Prostate gland (tissue), 2 donors: ENCODE measurements around the gene GALM. TPM values are rescaled to one million over a fixed set of nuclear protein-coding genes. Genes with fewer than 3 reads are reported as not detected.
A peak's percentile ranks its signal among the peaks of the same experiment; 100 is the strongest.

ENCODE experiments used
- DNase-seq: peaks from one replicate; pipeline ENCODE4 v3.0.0-alpha.2; 2019; ENCODE audit warnings: low spot score
- H3K27ac ChIP-seq, 2 donors: fragments of 200-600 bp; sonication (generic); 2 replicates each; pipeline ENCODE4 v1.5.1; 2017 to 2019
- H3K27me3 ChIP-seq: fragments of 200-600 bp; sonication (generic); replicated peaks from 2 replicates; pipeline ENCODE4 v1.5.1; 2019; ENCODE audit not compliant: insufficient read depth
- H3K36me3 ChIP-seq, 2 donors: fragments of 200-600 bp; sonication (generic); 1 replicate in 1 of 2; 2 replicates in 1 of 2; pipeline versions ENCODE4 v1.5.1 to v1.8.1; 2017 to 2019
- H3K4me1 ChIP-seq: fragments of 200-600 bp; sonication (generic); replicated peaks from 2 replicates; pipeline ENCODE4 v1.5.1; 2019
- H3K4me3 ChIP-seq, 2 donors: fragments of 200-600 bp; sonication (generic); 2 replicates each; pipeline ENCODE4 v1.5.1; 2017 to 2019
- H3K9me3 ChIP-seq: fragments of 200-600 bp; sonication (generic); 2 replicates; pipeline ENCODE4 v1.5.1; 2017
- CTCF ChIP-seq, 4 experiments: fragments of 200-600 bp in 2 of 4; fragments of 450-650 bp in 2 of 4; sonication (generic) in 2 of 4; IDR thresholded peaks; 1 replicate in 3 of 4; 2 replicates in 1 of 4; pipeline ENCODE4 v1.5.1; 2016 to 2019; ENCODE audit warnings: antibody characterized with exemption in 4 of 4, mild to moderate bottlenecking in 2 of 4, moderate library complexity in 2 of 4
- POLR2A ChIP-seq: fragments of 450-650 bp; IDR thresholded peaks from one replicate; pipeline ENCODE4 v1.6.1; 2016; ENCODE audit warnings: antibody characterized with exemption, mild to moderate bottlenecking
- POLR2AphosphoS5 ChIP-seq: sonication (generic); formaldehyde crosslinking; IDR thresholded peaks from one replicate; pipeline ENCODE4 v1.6.1; 2017; ENCODE audit warnings: antibody characterized with exemption
- WGBS: methylation state at CpG from one replicate; pipeline ENCODE4 v1.1.5; 2018; 5-methylcytosine and 5-hydroxymethylcytosine counted together
- intact Hi-C: fragments of 100-400 bp; cut with DNase I; formaldehyde crosslinking; loops from one replicate; pipeline ENCODE4 v1.14.2; 2022
- total RNA-seq, 2 donors: library from RNA; depleted of rRNA; stranded (reverse); fragments of >200 nt; gene quantifications; one replicate each; pipeline ENCODE4 v1.1.0, GENCODE V29; 2016

The GALM gene
- total RNA-seq: 10 to 100 TPM in 1 of 2 donors, 1 to 10 TPM in 1; 5.6 to 22.3 TPM

DNA sequence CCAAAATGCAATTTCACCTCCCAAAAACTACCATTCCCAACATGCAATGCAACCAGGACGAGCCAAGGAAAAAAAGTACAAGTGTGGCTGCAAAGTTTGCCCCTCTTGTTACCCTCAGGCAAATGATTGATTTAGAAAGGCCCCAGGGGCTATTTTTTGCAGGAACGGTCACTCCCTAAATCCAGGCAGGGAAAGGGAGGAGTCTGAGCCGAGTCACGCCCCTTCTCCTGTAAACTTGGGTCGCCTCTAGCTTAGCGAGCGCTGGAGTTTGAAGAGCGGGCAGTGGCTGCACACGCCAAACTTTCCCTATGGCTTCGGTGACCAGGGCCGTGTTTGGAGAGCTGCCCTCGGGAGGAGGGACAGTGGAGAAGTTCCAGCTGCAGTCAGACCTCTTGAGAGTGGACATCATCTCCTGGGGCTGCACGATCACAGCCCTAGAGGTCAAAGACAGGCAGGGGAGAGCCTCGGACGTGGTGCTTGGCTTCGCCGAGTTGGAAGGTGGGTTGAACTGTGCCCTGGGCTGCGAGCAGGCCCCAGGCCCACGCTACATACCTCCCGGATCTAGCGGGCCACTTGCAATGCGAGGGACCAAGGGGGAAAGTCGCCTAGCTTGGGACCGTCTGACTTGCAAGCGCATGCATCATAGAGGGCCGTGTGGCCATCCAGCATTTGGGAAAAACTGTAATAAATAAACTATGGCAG lies at the start of gene GALM:
Gene GALM (plus strand): TSS at position 261 of the 702 bp plus-strand sequence. CDS start 48 bp downstream, at position 309.
- Histone ChIP-seq H3K4me3 (peak within 1 kb of the TSS; percentile 30 to 41), H3K9me3 (no peaks in the 10 kb centered on the region), H3K4me1 (no peaks in the 10 kb centered on the region), H3K27ac (peak within 1 kb of the TSS; percentile 49 to 60), H3K36me3 (no peaks in the 10 kb centered on the region), H3K27me3 (no peaks in the 10 kb centered on the region)
- TF ChIP-seq POLR2A (peak; percentile 60), POLR2AphosphoS5 (peak; percentile 92), CTCF (IDR thresholded peaks at IDR 0.05) (no peak)
- intact Hi-C loops: loop anchor here (2.0 to 10.0 kb wide), 2 partner anchors 59 to 63 kb away; partner anchors contain the start of gene HNRNPLL
- peak; percentile 56 for DNase-seq
- WGBS: 10% methylated on average over 26 of the region's 26 CpGs

- intact Hi-C loops: no loop called here
- WGBS: 88% methylated on average over 3 of the region's 3 CpGs
- Histone ChIP-seq H3K27ac (no peak overlapping the region), H3K27me3 (no peaks in the 10 kb centered on the region), H3K36me3 (no peaks in the 10 kb centered on the region), H3K4me1 (no peaks in the 10 kb centered on the region), H3K9me3 (no peaks in the 10 kb centered on the region), H3K4me3 (no peak overlapping the region)
- TF ChIP-seq POLR2AphosphoS5 (no peak), POLR2A (no peak), CTCF (IDR thresholded peaks at IDR 0.05) (no peak)
- DNase-seq: no peak
Measured at GRCh38 chr2:38617301-38617700, 48.6 kb upstream of the GALM start.

DNA sequence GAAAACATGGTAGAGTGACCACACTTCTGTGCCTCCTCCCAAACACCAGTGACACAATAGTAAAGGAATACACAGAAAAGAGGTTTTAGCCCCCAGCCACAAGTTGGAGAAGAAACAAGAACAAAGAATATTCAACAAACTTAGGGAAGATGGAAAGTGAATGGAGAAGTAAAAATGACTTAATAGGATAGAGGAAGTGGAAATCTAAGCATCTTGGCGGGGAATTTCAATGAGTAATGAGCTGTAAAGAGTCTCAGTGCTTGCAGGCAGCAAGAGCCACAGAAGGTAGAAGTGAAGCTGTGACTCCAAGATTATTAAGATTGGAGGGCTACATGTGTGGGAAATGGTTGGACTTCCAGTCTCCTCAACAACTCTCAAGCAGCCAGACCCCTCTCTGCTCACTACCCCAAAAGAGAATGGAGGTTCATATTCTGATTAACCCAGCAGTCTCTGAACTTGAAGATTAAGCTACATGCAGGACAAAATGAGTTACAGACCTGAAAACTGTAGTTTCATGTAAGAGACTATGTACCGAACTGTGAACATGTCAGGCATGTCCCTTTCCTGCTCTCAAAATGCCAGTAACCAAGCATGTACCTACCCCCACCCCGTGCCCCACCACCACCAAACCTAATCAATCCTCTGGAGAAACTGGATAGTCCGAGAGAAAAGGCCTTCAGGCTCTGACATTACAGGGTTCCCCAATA lies 46.3 kb upstream of the GALM start:
- no peak for TF ChIP-seq CTCF (IDR thresholded peaks at IDR 0.05)
- TF ChIP-seq POLR2AphosphoS5: no peak
- TF ChIP-seq POLR2A: no peak
- H3K4me1 ChIP-seq: no peaks in the 10 kb centered on the region
- H3K9me3 ChIP-seq: no peaks in the 10 kb centered on the region
- intact Hi-C loops: no loop called here
- no peaks in the 10 kb centered on the region for H3K36me3 ChIP-seq
- H3K27me3 ChIP-seq: no peaks in the 10 kb centered on the region
- no peak overlapping the region for H3K27ac ChIP-seq
- WGBS: 60% methylated on average over 4 of the region's 4 CpGs
- no peak for DNase-seq
- no peak overlapping the region for H3K4me3 ChIP-seq

- Histone ChIP-seq H3K27me3 (no peaks in the 10 kb centered on the region), H3K4me1 (no peaks in the 10 kb centered on the region), H3K9me3 (no peaks in the 10 kb centered on the region), H3K4me3 (no peak overlapping the region), H3K36me3 (no peaks in the 10 kb centered on the region), H3K27ac (no peak overlapping the region)
- no peak for DNase-seq
- TF ChIP-seq POLR2A (no peak), POLR2AphosphoS5 (no peak), CTCF (IDR thresholded peaks at IDR 0.05) (no peak)
- intact Hi-C loops: no loop called here
- 40% methylated on average over 7 of the region's 7 CpGs for WGBS
Measured at GRCh38 chr2:38620282-38620977, 45.5 kb upstream of the GALM start.
